Hepatocyte (in vitro differentiated cells): Measurements from ENCODE around the gene ANKMY2. TPM values are rescaled to one million over a fixed set of nuclear protein-coding genes. Genes with fewer than 3 reads are reported as not detected.
A peak's percentile ranks its signal among the peaks of the same experiment; 100 is the strongest.

Experiments used
- DNase-seq: peaks from one replicate; pipeline ENCODE4 v3.0.0-alpha.2; 2016; ENCODE audit warnings: low spot score
- H2AFZ ChIP-seq: fragments of 200-600 bp; sonication (generic); 2 replicates; pipeline ENCODE4 v1.6.0; 2016; ENCODE audit warnings: antibody characterized with exemption, mild to moderate bottlenecking
- H3K27ac ChIP-seq: fragments of 200-600 bp; sonication (generic); 2 replicates; pipeline ENCODE4 v1.5.1; 2016; ENCODE audit warnings: mild to moderate bottlenecking
- H3K27me3 ChIP-seq: fragments of 200-600 bp; sonication (generic); 2 replicates; pipeline ENCODE4 v1.6.1; 2016
- H3K36me3 ChIP-seq: fragments of 200-600 bp; sonication (generic); replicated peaks from 2 replicates; pipeline ENCODE4 v1.5.1; 2016; ENCODE audit warnings: low read depth; ENCODE audit not compliant: insufficient read depth
- H3K4me1 ChIP-seq: fragments of 200-600 bp; sonication (generic); 2 replicates; pipeline ENCODE4 v1.5.1; 2016; ENCODE audit warnings: mild to moderate bottlenecking, moderate library complexity; ENCODE audit not compliant: insufficient read depth
- H3K4me2 ChIP-seq: fragments of 200-600 bp; sonication (generic); 2 replicates; pipeline ENCODE4 v1.6.0; 2016
- H3K4me3 ChIP-seq: fragments of 200-600 bp; sonication (generic); 2 replicates; pipeline ENCODE4 v1.5.1; 2016; ENCODE audit warnings: mild to moderate bottlenecking
- H3K79me2 ChIP-seq: fragments of 200-600 bp; sonication (generic); 2 replicates; pipeline ENCODE4 v1.6.0; 2017; ENCODE audit warnings: mild to moderate bottlenecking
- H3K9me2 ChIP-seq: fragments of 200-600 bp; sonication (generic); replicated peaks from 2 replicates; pipeline ENCODE4 v1.6.0; 2017; ENCODE audit warnings: mild to moderate bottlenecking; ENCODE audit not compliant: insufficient read depth
- H3K9me3 ChIP-seq: fragments of 200-600 bp; sonication (generic); 2 replicates; pipeline ENCODE4 v1.5.1; 2016; ENCODE audit warnings: low read depth, mild to moderate bottlenecking
- H4K20me1 ChIP-seq: fragments of 200-600 bp; sonication (generic); 2 replicates; pipeline ENCODE4 v1.6.0; 2016; ENCODE audit warnings: mild to moderate bottlenecking; ENCODE audit not compliant: insufficient read depth, poor library complexity, severe bottlenecking
- EZH2 ChIP-seq: fragments of 200-600 bp; sonication (generic); IDR thresholded peaks from 2 replicates; pipeline ENCODE4 v1.6.1; 2016; ENCODE audit warnings: antibody characterized with exemption, mild to moderate bottlenecking, borderline replicate concordance
- EZH2phosphoT487 ChIP-seq: fragments of 200-600 bp; sonication (generic); IDR thresholded peaks from one replicate; pipeline ENCODE4 v1.6.1; 2018; ENCODE audit warnings: antibody characterized with exemption, mild to moderate bottlenecking, low read depth, moderate library complexity; ENCODE audit not compliant: unreplicated experiment, severe bottlenecking
- WGBS: methylation state at CpG from one replicate; pipeline ENCODE4 v1.1.6; 2016; ENCODE audit warnings: low lambda C conversion rate; ENCODE audit errors: missing lambda C conversion rate; 5-methylcytosine and 5-hydroxymethylcytosine counted together
- polyA plus RNA-seq: library from polyadenylated mRNA; unstranded; fragments of >200 nt; fragmentation: Nextera tagmentation; extraction: Ambion mirVana; gene quantifications from 2 replicates; pipeline ENCODE4 v1.2.1, GENCODE V29; 2016
- total RNA-seq: library from RNA; depleted of rRNA; stranded (reverse); fragments of >200 nt; gene quantifications from 2 replicates; pipeline ENCODE4 v1.2.3, GENCODE V29; 2014
- TF ChIP-seq, protein P1 (sequence below): fragments of 200-600 bp; sonication (generic); IDR thresholded peaks from 2 replicates; pipeline ENCODE4 v1.5.1; 2016; ENCODE audit warnings: antibody characterized with exemption, mild to moderate bottlenecking; ENCODE audit not compliant: poor library complexity

The ANKMY2 gene
- total and polyA plus RNA-seq, 2 experiments from 2014 or later: 30.7 to 42.5 TPM

GRCh38 chr7:16648551-16648950 lies 3.0 kb upstream of the ANKMY2 start:
- DNase-seq: no peak
- 33% methylated on average over 1 of the region's 1 CpG for WGBS
- peaks cover 14% of the 10 kb centered on the region for H3K4me1 ChIP-seq

DNA sequence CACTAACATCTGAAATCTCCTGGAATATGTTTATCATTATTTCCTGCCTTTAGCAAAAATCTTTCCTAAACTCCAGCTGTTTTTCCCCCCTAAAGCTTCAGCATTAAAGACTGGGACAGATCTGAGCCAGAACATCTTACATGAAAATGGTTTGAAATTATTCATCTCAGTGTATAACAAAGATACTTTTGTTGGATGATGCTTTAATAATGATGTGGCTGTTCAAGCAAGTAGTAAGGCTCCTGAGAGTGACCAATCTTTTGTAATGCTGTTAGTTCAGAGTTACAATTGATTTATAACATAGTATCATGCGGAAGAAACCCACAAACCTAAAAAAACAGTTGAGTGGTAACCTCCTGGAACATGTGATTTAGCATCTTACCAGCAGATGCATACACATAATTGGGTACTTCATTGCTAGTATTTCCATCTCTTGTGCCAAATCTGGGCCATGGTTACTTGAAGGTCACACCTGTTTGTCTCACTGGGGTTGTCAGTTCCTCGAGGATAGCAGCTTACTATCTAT lies 1.9 kb upstream of the ANKMY2 start:
- H3K9me2 ChIP-seq: no peaks in the 10 kb centered on the region
- 56% methylated on average over 2 of the region's 2 CpGs for WGBS
- peak overlapping the region; percentile 72 for H3K4me2 ChIP-seq
- peaks cover 86% of the 10 kb centered on the region for H3K79me2 ChIP-seq
- TF ChIP-seq, protein P1, sequence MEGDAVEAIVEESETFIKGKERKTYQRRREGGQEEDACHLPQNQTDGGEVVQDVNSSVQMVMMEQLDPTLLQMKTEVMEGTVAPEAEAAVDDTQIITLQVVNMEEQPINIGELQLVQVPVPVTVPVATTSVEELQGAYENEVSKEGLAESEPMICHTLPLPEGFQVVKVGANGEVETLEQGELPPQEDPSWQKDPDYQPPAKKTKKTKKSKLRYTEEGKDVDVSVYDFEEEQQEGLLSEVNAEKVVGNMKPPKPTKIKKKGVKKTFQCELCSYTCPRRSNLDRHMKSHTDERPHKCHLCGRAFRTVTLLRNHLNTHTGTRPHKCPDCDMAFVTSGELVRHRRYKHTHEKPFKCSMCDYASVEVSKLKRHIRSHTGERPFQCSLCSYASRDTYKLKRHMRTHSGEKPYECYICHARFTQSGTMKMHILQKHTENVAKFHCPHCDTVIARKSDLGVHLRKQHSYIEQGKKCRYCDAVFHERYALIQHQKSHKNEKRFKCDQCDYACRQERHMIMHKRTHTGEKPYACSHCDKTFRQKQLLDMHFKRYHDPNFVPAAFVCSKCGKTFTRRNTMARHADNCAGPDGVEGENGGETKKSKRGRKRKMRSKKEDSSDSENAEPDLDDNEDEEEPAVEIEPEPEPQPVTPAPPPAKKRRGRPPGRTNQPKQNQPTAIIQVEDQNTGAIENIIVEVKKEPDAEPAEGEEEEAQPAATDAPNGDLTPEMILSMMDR: no peak
- TF ChIP-seq EZH2: no peak
- no peaks in the 10 kb centered on the region for H3K27me3 ChIP-seq
- no peaks in the 10 kb centered on the region for H3K36me3 ChIP-seq
- peaks cover 24% of the 10 kb centered on the region for H3K4me1 ChIP-seq
- DNase-seq: no peak
- H2AFZ ChIP-seq: no peak overlapping the region
- H3K4me3 ChIP-seq: peak overlapping the region; percentile 54
- H3K27ac ChIP-seq: peak overlapping the region; percentile 95
- H4K20me1 ChIP-seq: peaks cover 37% of the 10 kb centered on the region
- H3K9me3 ChIP-seq: no peaks in the 10 kb centered on the region

More at GRCh38 chr7:16648551-16648950, 3.0 kb upstream of the ANKMY2 start:
- peaks cover 37% of the 10 kb centered on the region for H4K20me1 ChIP-seq
- H3K27me3 ChIP-seq: no peaks in the 10 kb centered on the region
- peak overlapping the region; percentile 72 for H3K4me2 ChIP-seq
- no peaks in the 10 kb centered on the region for H3K9me3 ChIP-seq
- H3K27ac ChIP-seq: peak overlapping the region; percentile 35
- no peaks in the 10 kb centered on the region for H3K9me2 ChIP-seq
- no peak overlapping the region for H3K4me3 ChIP-seq
- no peak for TF ChIP-seq EZH2phosphoT487
- TF ChIP-seq, protein P1: no peak
- TF ChIP-seq EZH2: no peak
- H2AFZ ChIP-seq: no peak overlapping the region
- H3K79me2 ChIP-seq: peaks cover 86% of the 10 kb centered on the region
- no peaks in the 10 kb centered on the region for H3K36me3 ChIP-seq

DNA sequence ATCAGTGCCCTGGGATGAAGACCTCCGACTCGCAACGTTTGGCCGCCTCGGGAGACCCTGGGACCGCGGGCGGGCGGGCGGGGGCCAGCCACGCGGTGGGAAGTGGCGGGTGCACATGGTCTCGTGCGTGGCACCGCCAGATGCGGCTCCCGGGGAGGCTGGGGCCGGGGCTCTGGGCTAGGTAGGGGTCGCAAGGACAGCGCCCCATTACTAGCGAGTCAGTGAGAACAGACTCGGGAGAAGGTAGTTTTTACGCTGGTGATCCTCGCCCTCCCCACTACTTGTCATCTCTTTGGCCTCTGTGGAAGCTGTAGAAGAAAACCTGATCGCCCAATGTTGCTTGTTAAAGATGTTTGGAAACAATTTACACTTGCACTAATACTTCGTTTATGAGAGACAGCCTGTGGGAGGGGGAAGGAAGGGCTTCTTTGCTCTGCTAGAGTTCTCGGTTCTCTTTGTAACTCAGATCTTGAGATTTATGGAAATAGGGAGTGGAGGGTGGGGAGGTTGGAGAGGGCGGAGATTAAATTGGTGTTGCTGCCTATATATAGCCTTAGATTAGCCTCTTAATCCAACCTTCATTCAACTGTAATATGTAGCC lies 1.0 kb upstream of the ANKMY2 start:
- WGBS: 1% methylated on average over 10 of the region's 29 CpGs
- Histone ChIP-seq H3K4me3 (peak overlapping the region; percentile 54), H3K27ac (peak overlapping the region; percentile 95), H3K9me2 (no peaks in the 10 kb centered on the region), H3K79me2 (peaks cover 86% of the 10 kb centered on the region), H3K4me2 (peak overlapping the region; percentile 72), H4K20me1 (peaks cover 33% of the 10 kb centered on the region), H3K27me3 (no peaks in the 10 kb centered on the region), H3K9me3 (no peaks in the 10 kb centered on the region), H2AFZ (peak overlapping the region; percentile 59), H3K36me3 (no peaks in the 10 kb centered on the region), H3K4me1 (peaks cover 30% of the 10 kb centered on the region)
- TF ChIP-seq, protein P1: no peak
- TF ChIP-seq EZH2phosphoT487 (no peak), EZH2 (no peak)
- DNase-seq: peak; percentile 29
